ENCODE data around the gene CD207. TPM values are rescaled to one million over a fixed set of nuclear protein-coding genes. Genes with fewer than 3 reads are reported as not detected.

Gene CD207
- total RNA-seq, 4 donors from 2014 or later: 0.26 to 2.9 (median 2.5) TPM; not detected in 1

GRCh38 chr2:70868970-70869369 is 33.4 kb upstream of the CD207 start:
- no peak for TF ChIP-seq CTCF (IDR thresholded peaks at IDR 0.05)
- TF ChIP-seq POLR2A (IDR thresholded peaks at IDR 0.05): no peak
- Histone ChIP-seq H3K27ac (no peak overlapping the region), H3K9me3 (no peaks in the 10 kb centered on the region), H3K4me1 (no peaks in the 10 kb centered on the region), H3K27me3 (no peaks in the 10 kb centered on the region), H3K36me3 (no peaks in the 10 kb centered on the region), H3K4me3 (no peak overlapping the region)
- intact Hi-C loops (cut with DNase I; ENCODE audit: low total_unique reads): no loop called here
- DNase-seq: no peak

GRCh38 chr2:70861777-70862625 is 26.4 kb upstream of the CD207 start:
- DNase-seq: peak; percentile 45 to 70
- Histone ChIP-seq H3K27ac (no peak overlapping the region), H3K4me3 (no peak overlapping the region), H3K27me3 (no peaks in the 10 kb centered on the region), H3K36me3 (no peaks in the 10 kb centered on the region), H3K4me1 (no peaks in the 10 kb centered on the region), H3K9me3 (no peaks in the 10 kb centered on the region)
- intact Hi-C loops (cut with DNase I; ENCODE audit: low total_unique reads): no loop called here
- TF ChIP-seq POLR2A (IDR thresholded peaks at IDR 0.05) (no peak), CTCF (IDR thresholded peaks at IDR 0.05) (peak; percentile 58 to 80 (median 70))

- Histone ChIP-seq H3K4me1 (no peaks in the 10 kb centered on the region), H3K4me3 (no peak overlapping the region), H3K27me3 (no peaks in the 10 kb centered on the region), H3K36me3 (no peaks in the 10 kb centered on the region), H3K9me3 (no peaks in the 10 kb centered on the region), H3K27ac (no peak overlapping the region)
- DNase-seq: no peak
- intact Hi-C loops (cut with DNase I; ENCODE audit: low total_unique reads): no loop called here
- TF ChIP-seq POLR2A (IDR thresholded peaks at IDR 0.05) (no peak), CTCF (IDR thresholded peaks at IDR 0.05) (no peak)
These were observed 20.1 kb upstream of the CD207 start for GRCh38 chr2:70855667-70856066.

GRCh38 chr2:70854411-70854810 is 18.8 kb upstream of the CD207 start:
- Histone ChIP-seq H3K36me3 (no peaks in the 10 kb centered on the region), H3K4me3 (no peak overlapping the region), H3K9me3 (no peaks in the 10 kb centered on the region), H3K27ac (no peak overlapping the region), H3K27me3 (no peaks in the 10 kb centered on the region), H3K4me1 (no peaks in the 10 kb centered on the region)
- TF ChIP-seq CTCF (IDR thresholded peaks at IDR 0.05) (no peak), POLR2A (IDR thresholded peaks at IDR 0.05) (no peak)
- DNase-seq: no peak
- intact Hi-C loops (cut with DNase I; ENCODE audit: low total_unique reads): no loop called here

GRCh38 chr2:70852824-70853223 is 17.2 kb upstream of the CD207 start:
- no peaks in the 10 kb centered on the region for H3K9me3 ChIP-seq
- DNase-seq: no peak
- no peak overlapping the region for H3K4me3 ChIP-seq
- intact Hi-C loops (cut with DNase I; ENCODE audit: low total_unique reads): no loop called here
- H3K27me3 ChIP-seq: no peaks in the 10 kb centered on the region
- no peak overlapping the region for H3K27ac ChIP-seq
- H3K36me3 ChIP-seq: no peaks in the 10 kb centered on the region
- no peaks in the 10 kb centered on the region for H3K4me1 ChIP-seq
- no peak for TF ChIP-seq POLR2A (IDR thresholded peaks at IDR 0.05)
- TF ChIP-seq CTCF (IDR thresholded peaks at IDR 0.05): no peak
